ENCODE data around the gene PARN.

GRCh38 chr16:14475370-14476139 is 154.5 kb downstream of the PARN start:
- TF ChIP-seq POLR2A (IDR thresholded peaks at IDR 0.05; ENCODE audit: low read depth, low read length) (no peak), POLR2AphosphoS5 (IDR thresholded peaks at IDR 0.05; ENCODE audit: low read depth, low read length) (no peak), TAF1 (IDR thresholded peaks at IDR 0.05; ENCODE audit: low read depth, low read length) (no peak), SPI1 (IDR thresholded peaks at IDR 0.05; ENCODE audit: low read depth, low read length) (no peak), POU2F2 (IDR thresholded peaks at IDR 0.05; ENCODE audit: low read depth, low read length) (no peak), PAX5 (IDR thresholded peaks at IDR 0.05; ENCODE audit: insufficient read depth, low read length, severe bottlenecking) (no peak)
